Hematopoietic multipotent progenitor cell treated with erythropoietin and hydrocortisone succinate and interleukin-3 and kit ligand, for 6 days (in vitro differentiated cells): ENCODE results near the gene MELK.

Experiments used
- DNase-seq: peaks from one replicate; pipeline ENCODE4 v3.0.0-alpha.2; 2015

MELK gene

GRCh38 chr9:36676778-36677485, 104.2 kb downstream of the MELK start:
- DNase-seq = peak; percentile 43

GRCh38 chr9:36677611-36678010, 104.9 kb downstream of the MELK start:
- no peak for DNase-seq

GRCh38 chr9:36679710-36680109, 107.0 kb downstream of the MELK start:
- DNase-seq = peak; percentile 35

- DNase-seq = no peak
Observed at GRCh38 chr9:36686471-36686870, 113.8 kb downstream of the MELK start.

- DNase-seq = no peak
Observed at GRCh38 chr9:36690412-36691168, 117.9 kb downstream of the MELK start.

GRCh38 chr9:36691671-36692070, 119.0 kb downstream of the MELK start:
- DNase-seq = no peak

- DNase-seq = no peak
Observed at GRCh38 chr9:36698984-36699383, 126.3 kb downstream of the MELK start.

GRCh38 chr9:36704148-36704547, 131.5 kb downstream of the MELK start:
- DNase-seq = no peak

GRCh38 chr9:36713515-36714490, 141.1 kb downstream of the MELK start:
- no peak for DNase-seq

GRCh38 chr9:36716496-36716895, 143.8 kb downstream of the MELK start:
- no peak for DNase-seq

GRCh38 chr9:36717276-36717675, 144.6 kb downstream of the MELK start:
- no peak for DNase-seq

- DNase-seq = no peak
Observed at GRCh38 chr9:36718612-36719011, 145.9 kb downstream of the MELK start.

- DNase-seq = no peak
Observed at GRCh38 chr9:36720043-36720442, 147.3 kb downstream of the MELK start.

GRCh38 chr9:36721846-36722588, 149.3 kb downstream of the MELK start:
- DNase-seq = no peak

- no peak for DNase-seq
Observed at GRCh38 chr9:36725777-36726356, 153.2 kb downstream of the MELK start.
